Fibroblast of lung (primary cell): ENCODE data around the gene ZSCAN22. TPM values are rescaled to one million over a fixed set of nuclear protein-coding genes. Genes with fewer than 3 reads are reported as not detected.
A peak's percentile ranks its signal among the peaks of the same experiment; 100 is the strongest.
"Not testable (repeated sequence)": the region's sequence is repeated elsewhere in the genome, so short reads cannot be mapped to it uniquely, and the experiment has no call there.

Experiments used
- DNase-seq, 2 donors: peaks; one replicate each; pipeline versions ENCODE4 v3.0.0 to v3.0.0-alpha.2; 2010; ENCODE audit warnings: low read depth in 2 of 2
- H2AFZ ChIP-seq: 2 replicates; pipeline ENCODE4 v1.5.1; 2012; ENCODE audit warnings: low read length, control low read depth, inconsistent platforms
- H3K27ac ChIP-seq: 2 replicates; pipeline ENCODE4 v1.5.1; 2011; ENCODE audit warnings: low read length, control low read depth; ENCODE audit not compliant: insufficient read depth
- H3K27me3 ChIP-seq: 2 replicates; pipeline ENCODE4 v1.5.1; 2011; ENCODE audit warnings: mild to moderate bottlenecking, low read length; ENCODE audit not compliant: control insufficient read depth, insufficient read depth
- H3K36me3 ChIP-seq: 2 replicates; pipeline ENCODE4 v1.5.1; 2011; ENCODE audit warnings: low read length; ENCODE audit not compliant: control insufficient read depth, insufficient read depth
- H3K4me1 ChIP-seq: 2 replicates; pipeline ENCODE4 v1.5.1; 2011; ENCODE audit warnings: low read length; ENCODE audit not compliant: control insufficient read depth, insufficient read depth; ENCODE audit errors: extremely low read depth
- H3K4me2 ChIP-seq: 2 replicates; pipeline ENCODE4 v1.5.1; 2011; ENCODE audit warnings: low read length, control low read depth; ENCODE audit not compliant: insufficient read depth; ENCODE audit errors: extremely low read depth
- H3K4me3 ChIP-seq, 4 experiments: fragments of 200-600 bp in 1 of 4; sonication (generic) in 1 of 4; replicated peaks in 1 of 4; 2 replicates each; pipeline ENCODE4 v1.5.1; 2011 to 2016; ENCODE audit warnings: low read length in 4 of 4, low read depth in 3 of 4, mild to moderate bottlenecking in 3 of 4, control low read depth in 2 of 4, inconsistent platforms in 1 of 4, mixed read lengths in 1 of 4; ENCODE audit not compliant: insufficient read depth in 1 of 4; ENCODE audit errors: control extremely low read depth in 1 of 4
- H3K79me2 ChIP-seq: 2 replicates; pipeline ENCODE4 v1.5.1; 2012; ENCODE audit warnings: mild to moderate bottlenecking, low read length, inconsistent platforms; ENCODE audit not compliant: control insufficient read depth, insufficient read depth
- H3K9ac ChIP-seq: 2 replicates; pipeline ENCODE4 v1.5.1; 2011; ENCODE audit warnings: mild to moderate bottlenecking, low read length, control low read depth; ENCODE audit not compliant: insufficient read depth
- H3K9me3 ChIP-seq: 2 replicates; pipeline ENCODE4 v1.5.1; 2012; ENCODE audit warnings: low read depth, low read length; ENCODE audit not compliant: control insufficient read depth, insufficient read depth
- H4K20me1 ChIP-seq: 2 replicates; pipeline ENCODE4 v1.5.1; 2011; ENCODE audit warnings: low read length; ENCODE audit not compliant: control insufficient read depth, insufficient read depth; ENCODE audit errors: extremely low read depth
- CTCF ChIP-seq, 2 donors: IDR thresholded peaks in 1 of 2; conservative IDR thresholded peaks in 1 of 2; 1 replicate in 1 of 2; 2 replicates in 1 of 2; pipeline ENCODE4 v1.5.1; 2011 to 2012; ENCODE audit warnings: low read length in 2 of 2, control low read depth in 1 of 2, inconsistent platforms in 1 of 2, low read depth in 1 of 2, mild to moderate bottlenecking in 1 of 2
- EZH2 ChIP-seq: IDR thresholded peaks from 2 replicates; pipeline ENCODE4 v1.5.1; 2012; ENCODE audit warnings: low read length, control low read depth, mild to moderate bottlenecking; ENCODE audit errors: missing control alignments
- polyA plus RNA-seq, 2 donors: library from polyadenylated mRNA; depleted of rRNA in 1 of 2; stranded (reverse) in 1 of 2; unstranded in 1 of 2; fragments of >200 nt; gene quantifications; 2 replicates each; pipeline ENCODE4 v1.2.1, GENCODE V29; 2011 to 2012; ENCODE audit warnings: missing spikeins in 1 of 2
- total RNA-seq: library from RNA; depleted of rRNA; stranded (reverse); fragments of >200 nt; gene quantifications from 2 replicates; pipeline ENCODE4 v1.2.1, GENCODE V29; 2014

ZSCAN22 gene
- total and polyA plus RNA-seq, 2 donors (not counting 1 experiment from before 2014, with no cell fraction given): 2.8 to 3.0 TPM

DNA sequence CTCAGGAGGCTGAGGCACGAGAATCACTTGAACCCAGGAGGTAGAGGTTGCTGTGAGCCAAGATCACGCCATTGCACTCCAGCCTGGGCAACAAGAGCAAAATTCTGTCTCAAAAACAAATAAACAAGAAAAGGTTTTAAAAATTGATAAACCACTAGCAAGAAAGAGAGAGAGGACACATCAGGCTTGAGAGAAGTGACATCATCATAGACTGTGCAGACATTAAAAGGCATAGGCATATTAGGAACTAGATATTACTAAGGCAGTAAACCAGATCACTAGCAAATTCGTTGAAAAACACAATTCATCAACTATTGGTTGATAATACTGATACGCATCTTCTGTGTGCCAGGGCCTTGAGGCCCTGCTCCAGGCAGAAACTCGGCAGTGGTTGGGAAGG, 18.8 kb downstream of the ZSCAN22 start:
- Histone ChIP-seq H3K4me3 (no peak overlapping the region), H3K4me2 (no peak overlapping the region), H2AFZ (no peak overlapping the region), H4K20me1 (no peaks in the 10 kb centered on the region), H3K27ac (no peak overlapping the region), H3K9ac (no peak overlapping the region), H3K4me1 (no peaks in the 10 kb centered on the region), H3K36me3 (no peaks in the 10 kb centered on the region), H3K79me2 (no peaks in the 10 kb centered on the region), H3K27me3 (no peaks in the 10 kb centered on the region), H3K9me3 (no peaks in the 10 kb centered on the region)
- no peak for DNase-seq
- TF ChIP-seq CTCF (conservative IDR thresholded peaks at IDR 0.05 in 1 of 2, IDR thresholded peaks at IDR 0.05 in 1 of 2; ENCODE audit: low read depth in 1 of 2, low read length in 2 of 2): no peak

- H3K79me2 ChIP-seq: no peaks in the 10 kb centered on the region
- peaks cover 2% of the 10 kb centered on the region for H3K36me3 ChIP-seq
- peak overlapping the region; percentile 58 for H3K4me2 ChIP-seq
- DNase-seq: peak; percentile 58 to 72
- peak overlapping the region; percentile 68 for H3K9ac ChIP-seq
- H4K20me1 ChIP-seq: no peaks in the 10 kb centered on the region
- H3K9me3 ChIP-seq: no peaks in the 10 kb centered on the region
- H2AFZ ChIP-seq: peak overlapping the region; percentile 79
- TF ChIP-seq CTCF (conservative IDR thresholded peaks at IDR 0.05 in 1 of 2, IDR thresholded peaks at IDR 0.05 in 1 of 2; ENCODE audit: low read depth in 1 of 2, low read length in 2 of 2) (no peak), EZH2 (no peak)
- no peaks in the 10 kb centered on the region for H3K4me1 ChIP-seq
- peak overlapping the region; percentile 32 for H3K27ac ChIP-seq
- no peaks in the 10 kb centered on the region for H3K27me3 ChIP-seq
- peak overlapping the region; percentile 58 to 80 (median 68) for H3K4me3 ChIP-seq
Measured at GRCh38 chr19:58346961-58347929, 20.5 kb downstream of the ZSCAN22 start.

GRCh38 chr19:58348080-58348479, 21.3 kb downstream of the ZSCAN22 start:
- H3K4me3 ChIP-seq: peak overlapping the region; percentile 58 to 80 (median 68)
- not testable (repeated sequence) for H3K27me3 ChIP-seq, H3K4me1 ChIP-seq, H3K27ac ChIP-seq, H4K20me1 ChIP-seq, DNase-seq, H3K36me3 ChIP-seq, H3K79me2 ChIP-seq, H3K9me3 ChIP-seq, H3K9ac ChIP-seq
- peak overlapping the region; percentile 87 for H3K4me2 ChIP-seq
- peak overlapping the region; percentile 48 for H2AFZ ChIP-seq
